GM19238 (cell line): Measurements from ENCODE around the gene RDM1.

ENCODE experiments used
- DNase-seq: peaks from one replicate; pipeline ENCODE4 v3.0.0; 2011; ENCODE audit warnings: low spot score; ENCODE audit not compliant: insufficient read length

The RDM1 gene

GRCh38 chr17:35875072-35875799 lies 55.3 kb downstream of the RDM1 start:
- no peak for DNase-seq

- DNase-seq, result no peak
Measured at GRCh38 chr17:35872196-35872980, 58.2 kb downstream of the RDM1 start.

- DNase-seq, result no peak
Measured at GRCh38 chr17:35870906-35871819, 59.4 kb downstream of the RDM1 start.

- DNase-seq, result no peak
Measured at GRCh38 chr17:35868737-35869136, 61.8 kb downstream of the RDM1 start, which contains the start of gene HEATR9. HEATR9 (minus strand) TSS chr17:35868891; CDS start chr17:35868742, 149 bp downstream.
